H1 (cell line): ENCODE results near the gene ERFE. TPM values are rescaled to one million over a fixed set of nuclear protein-coding genes. Genes with fewer than 3 reads are reported as not detected.

Source experiments
- CTCF ChIA-PET: fragments of 300-600 bp; sonication (Branson Sonifier 250); formaldehyde crosslinking; loops from one replicate; lab custom pipeline; 2021; ENCODE audit not compliant: partially characterized antibody; lab: Charles Lee
- POLR2A ChIA-PET: fragments of 300-600 bp; sonication (Branson Sonifier 250); formaldehyde crosslinking; loops from one replicate; lab custom pipeline; 2021; ENCODE audit warnings: inconsistent platforms; ENCODE audit not compliant: partially characterized antibody; lab: Charles Lee
- DNase-seq, 2 experiments: peaks; one replicate each; pipeline versions ENCODE4 v3.0.0 to v3.0.0-alpha.2; 2010 to 2022; ENCODE audit warnings: low spot score in 2 of 2, low read depth in 1 of 2, mixed read lengths in 1 of 2
- FAIRE-seq: peaks from 2 replicates; lab custom pipeline; 2011; peaks lifted over from hg19 to GRCh38; lab: Jason Lieb, UNC
- H2AFZ ChIP-seq: 2 replicates; pipeline ENCODE4 v1.8.1; 2012; ENCODE audit warnings: low read length, inconsistent platforms
- H2AK5ac ChIP-seq: 2 replicates; pipeline ENCODE4 v1.6.1; 2013; ENCODE audit warnings: low read depth, low read length
- H2BK120ac ChIP-seq: replicated peaks from 2 replicates; pipeline ENCODE3; 2013; ENCODE audit warnings: low read depth, low read length, inconsistent platforms
- H2BK12ac ChIP-seq: 2 replicates; pipeline ENCODE4 v1.6.1; 2013; ENCODE audit warnings: low read depth, low read length
- H2BK15ac ChIP-seq: 2 replicates; pipeline ENCODE4 v1.6.1; 2013; ENCODE audit warnings: low read length
- H2BK20ac ChIP-seq: 2 replicates; pipeline ENCODE4 v1.6.1; 2013; ENCODE audit warnings: low read length
- H2BK5ac ChIP-seq: 2 replicates; pipeline ENCODE4 v1.6.1; 2013; ENCODE audit warnings: low read depth, low read length
- H3K14ac ChIP-seq: 2 replicates; pipeline ENCODE4 v1.6.1; 2013; ENCODE audit warnings: inconsistent platforms; ENCODE audit not compliant: insufficient read length
- H3K18ac ChIP-seq: 2 replicates; pipeline ENCODE4 v1.6.1; 2013; ENCODE audit warnings: low read length; ENCODE audit errors: extremely low read depth
- H3K23ac ChIP-seq: 2 replicates; pipeline ENCODE4 v1.6.1; 2013; ENCODE audit warnings: inconsistent platforms; ENCODE audit not compliant: insufficient read length
- H3K23me2 ChIP-seq: 2 replicates; pipeline ENCODE4 v1.6.1; 2013; ENCODE audit warnings: low read depth, low read length
- H3K27ac ChIP-seq: 2 replicates; pipeline ENCODE4 v1.6.1; 2011; ENCODE audit warnings: low read depth, low read length, inconsistent platforms
- H3K27me3 ChIP-seq, 4 experiments: replicated peaks in 1 of 4; 1 replicate in 1 of 4; 2 replicates in 3 of 4; pipeline versions ENCODE4 v1.6.1 to v1.8.1; 2011 to 2013; ENCODE audit warnings: low read length in 3 of 4, mild to moderate bottlenecking in 3 of 4, inconsistent platforms in 2 of 4, mixed read lengths in 2 of 4, moderate library complexity in 1 of 4; ENCODE audit not compliant: control insufficient read depth in 3 of 4, insufficient read depth in 3 of 4; ENCODE audit errors: extremely low read depth in 1 of 4
- H3K36me3 ChIP-seq, 4 experiments: 2 replicates each; pipeline versions ENCODE4 v1.6.1 to v1.8.1; 2011 to 2013; ENCODE audit warnings: mild to moderate bottlenecking in 4 of 4, low read length in 3 of 4, moderate library complexity in 2 of 4, control low read depth in 1 of 4, inconsistent platforms in 1 of 4; ENCODE audit not compliant: insufficient read depth in 4 of 4, control insufficient read depth in 2 of 4
- H3K4ac ChIP-seq: replicated peaks from 2 replicates; pipeline ENCODE3; 2013; ENCODE audit warnings: low read length, low read depth, mixed read lengths, inconsistent platforms; ENCODE audit not compliant: insufficient read length
- H3K4me1 ChIP-seq, 4 experiments: replicated peaks in 1 of 4; 1 replicate in 1 of 4; 2 replicates in 3 of 4; pipeline versions ENCODE4 v1.6.1 to v1.8.1; 2011 to 2013; ENCODE audit warnings: low read length in 3 of 4, inconsistent platforms in 2 of 4, mixed read lengths in 1 of 4; ENCODE audit not compliant: insufficient read depth in 4 of 4, control insufficient read depth in 3 of 4
- H3K4me2 ChIP-seq, 2 experiments: 2 replicates each; pipeline versions ENCODE4 v1.6.1 to v1.8.1; 2011 to 2013; ENCODE audit warnings: low read depth in 2 of 2, low read length in 2 of 2, control low read depth in 1 of 2, inconsistent platforms in 1 of 2, mild to moderate bottlenecking in 1 of 2; ENCODE audit not compliant: insufficient read depth in 1 of 2
- H3K4me3 ChIP-seq, 4 experiments: fragments of 200-600, 300-600 bp in 1 of 4; sonication (generic), shearing (Covaris generic), sonication (Bioruptor Twin) in 1 of 4; 2 replicates each; pipeline versions ENCODE4 v1.5.1 to v1.8.1; 2011 to 2016; ENCODE audit warnings: low read length in 4 of 4, low read depth in 3 of 4, control low read depth in 2 of 4, inconsistent platforms in 2 of 4, mild to moderate bottlenecking in 2 of 4, mixed read lengths in 1 of 4, moderate library complexity in 1 of 4; ENCODE audit not compliant: insufficient read depth in 2 of 4; ENCODE audit errors: extremely low read depth in 1 of 4
- H3K56ac ChIP-seq: replicated peaks from 2 replicates; pipeline ENCODE3; 2013; ENCODE audit warnings: low read depth, mild to moderate bottlenecking, mixed read lengths, low read length, inconsistent platforms; ENCODE audit not compliant: insufficient read length
- H3K79me1 ChIP-seq: 2 replicates; pipeline ENCODE4 v1.6.1; 2013; ENCODE audit warnings: low read depth, low read length, control low read depth
- H3K79me2 ChIP-seq, 2 experiments: 2 replicates each; pipeline versions ENCODE4 v1.6.1 to v1.8.1; 2012 to 2013; ENCODE audit warnings: low read length in 2 of 2, mild to moderate bottlenecking in 2 of 2, inconsistent platforms in 1 of 2; ENCODE audit not compliant: insufficient read depth in 2 of 2, control insufficient read depth in 1 of 2
- H3K9ac ChIP-seq, 4 experiments: replicated peaks in 1 of 4; 1 replicate in 1 of 4; 2 replicates in 3 of 4; pipeline versions ENCODE4 v1.6.1 to v1.8.1; 2011 to 2013; ENCODE audit warnings: low read depth in 3 of 4, low read length in 3 of 4, control low read depth in 2 of 4, mild to moderate bottlenecking in 2 of 4, moderate library complexity in 2 of 4, inconsistent platforms in 1 of 4; ENCODE audit errors: extremely low read depth in 1 of 4
- H3K9me3 ChIP-seq, 2 experiments: 2 replicates each; pipeline versions ENCODE4 v1.6.1 to v1.8.1; 2012 to 2013; ENCODE audit warnings: mild to moderate bottlenecking in 2 of 2, moderate library complexity in 2 of 2, control low read depth in 1 of 2, inconsistent platforms in 1 of 2, low read depth in 1 of 2, low read length in 1 of 2, mixed read lengths in 1 of 2; ENCODE audit not compliant: insufficient read depth in 2 of 2
- H4K20me1 ChIP-seq, 2 experiments: replicated peaks in 1 of 2; 2 replicates each; pipeline versions ENCODE3 to v1.8.1; 2011 to 2013; ENCODE audit warnings: inconsistent platforms in 2 of 2, low read length in 2 of 2, mild to moderate bottlenecking in 1 of 2; ENCODE audit not compliant: insufficient read depth in 2 of 2, control insufficient read depth in 1 of 2
- H4K5ac ChIP-seq: 2 replicates; pipeline ENCODE4 v1.6.1; 2013; ENCODE audit warnings: low read length, low read depth, mixed read lengths, inconsistent platforms; ENCODE audit not compliant: insufficient read length
- H4K8ac ChIP-seq: 2 replicates; pipeline ENCODE4 v1.8.0; 2013; ENCODE audit warnings: mild to moderate bottlenecking, moderate library complexity, low read length, inconsistent platforms; ENCODE audit not compliant: insufficient read depth; ENCODE audit errors: extremely low read depth
- H4K91ac ChIP-seq: replicated peaks from 2 replicates; pipeline ENCODE3; 2013; ENCODE audit warnings: low read length, mixed read lengths, inconsistent platforms; ENCODE audit not compliant: insufficient read length
- BACH1 ChIP-seq: IDR thresholded peaks from 2 replicates; pipeline ENCODE4 v1.6.1; 2012; ENCODE audit warnings: low read length, improper control_type of control experiment
- CTBP2 ChIP-seq: IDR thresholded peaks from 2 replicates; pipeline ENCODE4 v1.7.0; 2011; ENCODE audit warnings: borderline replicate concordance, mild to moderate bottlenecking, moderate library complexity, mixed read lengths, low read length; ENCODE audit not compliant: insufficient read depth, insufficient read length
- NRF1 ChIP-seq: IDR thresholded peaks from 2 replicates; pipeline ENCODE4 v1.6.1; 2011; ENCODE audit warnings: mild to moderate bottlenecking, low read depth, low read length, improper control_type of control experiment
- TBP ChIP-seq: IDR thresholded peaks from 2 replicates; pipeline ENCODE4 v1.6.1; 2011; ENCODE audit warnings: low read depth, low read length, improper control_type of control experiment
- WGBS, 2 experiments: shearing (Covaris generic) in 1 of 2; methylation state at CpG; one replicate each; pipeline versions ENCODE4 v1.1.6 to v1.1.7; 2013 to 2015; ENCODE audit warnings: low lambda C conversion rate in 2 of 2, mixed read lengths in 2 of 2, inconsistent platforms in 1 of 2, low coverage in 1 of 2, missing lambda C conversion rate in 1 of 2; ENCODE audit not compliant: insufficient replicate concordance in 2 of 2, insufficient coverage in 1 of 2, insufficient read length in 1 of 2; ENCODE audit errors: extremely low coverage in 1 of 2, missing lambda C conversion rate in 1 of 2; 5-methylcytosine and 5-hydroxymethylcytosine counted together
- polyA plus RNA-seq, 7 experiments: library from polyadenylated mRNA; depleted of rRNA in 3 of 7; stranded (reverse) in 5 of 7; unstranded in 2 of 7; fragments of >200 nt in 5 of 7; fragments of 200-250 nt in 2 of 7; gene quantifications; 1 replicate in 5 of 7; 2 replicates in 1 of 7; 4 replicates in 1 of 7; pipeline versions ENCODE4 v1.2.1 to v1.2.3, GENCODE V29; 2011 to 2013; ENCODE audit warnings: missing spikeins in 2 of 7, mixed read lengths in 2 of 7
- total RNA-seq: library from RNA; stranded (reverse); fragmentation: NEBNext Ultra II Directional; extraction: Animal tissue kit (Norgen Biotek cat#: 25700); gene quantifications from 2 replicates; pipeline ENCODE4 v1.2.1, GENCODE V29; 2021
- TF ChIP-seq, protein P1 (sequence below): IDR thresholded peaks from 2 replicates; pipeline ENCODE4 v1.6.1; 2011; ENCODE audit warnings: low read depth, mild to moderate bottlenecking, low read length; ENCODE audit not compliant: insufficient read depth

Gene ERFE
- total and polyA plus RNA-seq, 2 of the 8 experiments (the other 6 are each of a cell fraction or from before 2014, with no cell fraction given): 2.5 to 3.6 TPM

- Histone ChIP-seq H3K4me1 (no peaks in the 10 kb centered on the region), H3K9me3 (no peaks in the 10 kb centered on the region), H3K4me3 (no peak overlapping the region), H3K18ac (no peak overlapping the region), H2AFZ (no peak overlapping the region), H3K9ac (no peak overlapping the region), H4K8ac (no peak overlapping the region), H2BK5ac (no peak overlapping the region), H2AK5ac (no peak overlapping the region), H3K4ac (no peak overlapping the region), H2BK15ac (no peak overlapping the region), H3K23me2 (no peaks in the 10 kb centered on the region), H2BK20ac (no peak overlapping the region), H3K36me3 (peaks cover 9 to 52% (median 11%) of the 10 kb centered on the region in 4 experiments; a peak in 6 of 8 replicates), H3K27ac (no peak overlapping the region), H2BK12ac (no peak overlapping the region), H3K23ac (no peak overlapping the region), H4K91ac (no peak overlapping the region), H3K4me2 (no peak overlapping the region), H3K56ac (no peak overlapping the region), H2BK120ac (no peak overlapping the region), H4K5ac (no peak overlapping the region), H3K14ac (no peak overlapping the region), H3K27me3 (no peaks in the 10 kb centered on the region), H4K20me1 (peaks cover 2 to 19% of the 10 kb centered on the region in 2 experiments), H3K79me2 (no peaks in the 10 kb centered on the region), H3K79me1 (no peaks in the 10 kb centered on the region; the same call in 1 of the 2 replicates)
- TF ChIP-seq NRF1: no peak
- TF ChIP-seq BACH1: no peak
- TF ChIP-seq, protein P1, sequence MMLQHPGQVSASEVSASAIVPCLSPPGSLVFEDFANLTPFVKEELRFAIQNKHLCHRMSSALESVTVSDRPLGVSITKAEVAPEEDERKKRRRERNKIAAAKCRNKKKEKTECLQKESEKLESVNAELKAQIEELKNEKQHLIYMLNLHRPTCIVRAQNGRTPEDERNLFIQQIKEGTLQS: no peak
- TF ChIP-seq TBP: no peak
- TF ChIP-seq CTBP2: no peak
- FAIRE-seq: no peak
- no peak for DNase-seq
- ChIA-PET CTCF (interaction anchor here (0.5 to 2.2 kb wide), 3 partner anchors 9 to 73 kb away, joined by 3 to 10 read pairs (median 3); no protein-coding TSS in a partner anchor), POLR2A (interaction anchor here (1.6 kb wide), 1 partner anchor 10 kb away, joined by 3 read pairs; no protein-coding TSS in a partner anchor)
- WGBS, 2 experiments: 95% methylated on average over 3 of the region's 3 CpGs; no CpG with 5 or more reads in 1 of the 2 experiments
Measured at GRCh38 chr2:238174701-238175100, 15.9 kb downstream of the ERFE start.
